Measurements from ENCODE around the gene CCDC9B. TPM values are rescaled to one million over a fixed set of nuclear protein-coding genes. Genes with fewer than 3 reads are reported as not detected.

Gene CCDC9B
- total RNA-seq, 4 donors from 2014 or later = 0.65 to 5.3 (median 3.0) TPM

DNA sequence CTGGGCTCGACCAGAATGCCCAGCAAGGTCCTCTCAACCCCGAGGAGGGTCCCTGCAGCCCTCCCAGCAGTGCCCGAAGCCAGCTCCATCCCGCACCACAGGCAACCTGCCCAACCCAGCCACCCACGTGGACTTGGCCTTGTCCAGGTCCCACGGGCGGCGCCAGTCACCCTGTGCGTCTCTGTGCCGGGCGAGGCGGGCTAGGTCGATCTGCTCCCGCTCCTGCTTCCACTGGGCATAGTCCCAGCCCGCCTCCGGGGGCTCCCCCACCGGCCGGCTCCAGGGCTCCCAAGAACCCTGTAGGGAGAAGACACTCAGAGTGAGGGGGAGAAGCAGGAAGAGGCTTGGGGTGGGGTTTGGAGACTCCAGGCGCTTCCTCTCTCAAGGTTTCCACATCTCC, 3.1 kb downstream of the CCDC9B start:
- TF ChIP-seq, protein P1, sequence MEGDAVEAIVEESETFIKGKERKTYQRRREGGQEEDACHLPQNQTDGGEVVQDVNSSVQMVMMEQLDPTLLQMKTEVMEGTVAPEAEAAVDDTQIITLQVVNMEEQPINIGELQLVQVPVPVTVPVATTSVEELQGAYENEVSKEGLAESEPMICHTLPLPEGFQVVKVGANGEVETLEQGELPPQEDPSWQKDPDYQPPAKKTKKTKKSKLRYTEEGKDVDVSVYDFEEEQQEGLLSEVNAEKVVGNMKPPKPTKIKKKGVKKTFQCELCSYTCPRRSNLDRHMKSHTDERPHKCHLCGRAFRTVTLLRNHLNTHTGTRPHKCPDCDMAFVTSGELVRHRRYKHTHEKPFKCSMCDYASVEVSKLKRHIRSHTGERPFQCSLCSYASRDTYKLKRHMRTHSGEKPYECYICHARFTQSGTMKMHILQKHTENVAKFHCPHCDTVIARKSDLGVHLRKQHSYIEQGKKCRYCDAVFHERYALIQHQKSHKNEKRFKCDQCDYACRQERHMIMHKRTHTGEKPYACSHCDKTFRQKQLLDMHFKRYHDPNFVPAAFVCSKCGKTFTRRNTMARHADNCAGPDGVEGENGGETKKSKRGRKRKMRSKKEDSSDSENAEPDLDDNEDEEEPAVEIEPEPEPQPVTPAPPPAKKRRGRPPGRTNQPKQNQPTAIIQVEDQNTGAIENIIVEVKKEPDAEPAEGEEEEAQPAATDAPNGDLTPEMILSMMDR (IDR thresholded peaks at IDR 0.05; ENCODE audit: low read depth) = no peak

DNA sequence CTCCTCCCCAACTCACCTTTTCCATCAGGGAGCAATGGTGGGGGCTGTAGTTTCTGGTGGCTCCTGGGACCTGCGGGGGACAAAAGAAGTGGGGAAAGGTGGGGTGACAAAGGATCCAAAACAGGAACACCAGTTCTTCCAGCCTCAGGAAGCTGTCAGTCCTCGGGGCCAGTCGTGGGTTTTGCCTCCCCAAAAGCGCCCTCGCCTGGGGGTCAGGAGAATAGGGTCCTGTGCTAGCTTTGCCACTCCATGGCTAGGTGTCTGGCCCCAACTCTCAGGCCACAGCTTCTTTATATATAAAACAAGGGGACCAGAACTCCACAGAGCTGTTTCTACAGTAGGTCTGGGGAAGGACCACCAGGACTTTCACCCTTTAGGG, 4.0 kb downstream of the CCDC9B start:
- TF ChIP-seq, protein P1 (IDR thresholded peaks at IDR 0.05; ENCODE audit: low read depth) = no peak

DNA sequence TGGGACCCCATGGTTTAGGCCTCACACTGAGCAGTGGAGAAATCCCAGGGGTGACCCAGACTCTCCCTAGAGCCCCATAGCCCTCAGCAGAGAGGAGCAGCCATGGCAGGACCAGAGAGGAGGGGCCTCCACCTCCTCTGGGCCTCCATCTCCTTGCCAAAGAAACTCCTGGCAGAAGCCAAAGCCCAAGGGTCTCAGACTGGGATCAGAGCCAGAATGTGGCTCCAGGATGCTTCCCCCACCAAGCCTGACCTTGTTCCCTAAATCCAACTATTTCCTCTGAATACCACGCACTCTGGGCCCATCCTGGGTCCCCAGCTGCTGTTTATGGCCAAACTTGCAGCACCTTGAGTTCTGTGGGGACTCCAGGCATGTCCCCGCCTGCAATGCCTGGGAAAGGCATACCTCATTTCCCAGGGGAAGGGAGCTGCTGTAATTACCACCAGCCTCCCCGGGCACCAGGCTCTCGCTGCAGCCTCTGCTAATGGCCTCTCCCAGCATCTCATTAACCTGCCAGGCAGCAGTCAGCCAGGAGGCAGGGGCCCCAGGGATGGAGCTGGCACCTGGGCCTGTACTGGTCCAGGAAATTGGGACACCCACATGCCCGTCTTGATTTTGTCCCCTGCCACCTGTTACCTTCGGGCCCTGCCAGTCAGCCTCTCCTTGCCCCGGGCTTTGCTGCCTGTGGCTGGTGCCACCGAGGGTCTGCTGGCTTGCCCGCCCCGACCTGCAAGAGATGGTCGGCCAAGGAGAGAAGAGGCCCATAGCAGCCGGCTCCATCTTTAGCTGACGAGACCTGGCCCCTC, 4.6 kb downstream of the CCDC9B start:
- TF ChIP-seq, protein P1 (IDR thresholded peaks at IDR 0.05; ENCODE audit: low read depth) = no peak

DNA sequence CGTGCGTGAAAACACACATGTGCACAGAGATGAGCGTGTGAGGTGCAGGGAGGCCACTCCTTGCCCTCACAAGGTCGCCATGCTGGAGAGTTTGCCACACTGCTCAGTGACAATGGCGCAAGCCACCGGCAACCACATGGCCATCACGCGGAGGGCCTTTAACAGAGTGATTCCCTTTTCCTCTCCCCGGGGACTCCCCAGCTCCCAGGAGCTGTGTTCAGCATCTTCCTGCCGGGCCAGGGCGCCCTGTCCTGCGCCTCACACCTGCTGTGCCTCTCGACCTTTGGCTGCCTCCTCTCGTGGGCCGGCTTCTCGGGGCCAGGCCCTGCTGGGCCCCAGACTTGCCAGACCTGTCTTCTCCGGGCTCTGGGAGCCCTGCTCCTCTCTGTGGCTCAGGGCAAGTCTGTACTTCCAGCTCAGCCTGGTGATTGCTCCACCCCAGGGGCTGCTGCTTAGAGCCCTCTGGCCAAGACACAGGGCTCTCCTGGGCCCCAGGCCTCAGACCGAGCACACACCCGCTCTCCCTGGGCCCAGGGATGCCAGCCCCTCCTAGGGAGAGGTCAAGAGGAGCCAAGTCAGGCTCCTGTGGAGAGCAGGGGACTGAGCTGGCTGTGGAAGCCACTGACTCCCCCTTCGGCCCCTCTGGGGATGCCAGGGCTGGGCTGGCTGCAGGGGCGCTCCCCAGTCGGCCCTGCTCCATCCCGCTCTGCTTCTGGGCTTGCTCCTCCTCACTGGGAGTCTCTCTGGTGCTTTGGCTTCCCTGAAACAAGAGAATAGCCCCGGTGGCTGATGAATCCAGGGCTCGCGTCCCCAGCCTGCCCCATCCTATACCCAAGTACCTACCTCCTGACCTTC, 5.6 kb downstream of the CCDC9B start:
- TF ChIP-seq, protein P1 (IDR thresholded peaks at IDR 0.05; ENCODE audit: low read depth) = no peak

DNA sequence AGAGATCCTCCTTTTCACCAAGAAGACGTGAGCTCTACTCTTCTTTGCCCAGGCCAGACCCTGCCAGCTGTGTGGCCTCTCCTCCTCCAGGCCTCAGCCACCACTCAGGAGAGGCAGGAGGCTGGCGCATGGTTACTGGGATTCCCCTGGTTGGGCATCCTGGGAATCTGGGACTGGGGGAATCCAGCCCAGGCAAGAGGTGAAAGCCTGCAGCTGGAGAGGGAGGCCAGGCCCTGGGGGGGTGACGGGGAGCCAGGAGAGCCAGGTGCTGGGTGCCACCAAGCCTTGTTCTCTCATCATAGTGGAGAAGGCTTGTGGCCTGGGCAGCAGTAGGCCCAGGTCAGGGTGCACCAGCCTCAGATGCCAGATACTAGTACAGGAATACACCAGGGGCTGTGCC, 6.2 kb downstream of the CCDC9B start:
- TF ChIP-seq, protein P1 (IDR thresholded peaks at IDR 0.05; ENCODE audit: low read depth) = no peak

DNA sequence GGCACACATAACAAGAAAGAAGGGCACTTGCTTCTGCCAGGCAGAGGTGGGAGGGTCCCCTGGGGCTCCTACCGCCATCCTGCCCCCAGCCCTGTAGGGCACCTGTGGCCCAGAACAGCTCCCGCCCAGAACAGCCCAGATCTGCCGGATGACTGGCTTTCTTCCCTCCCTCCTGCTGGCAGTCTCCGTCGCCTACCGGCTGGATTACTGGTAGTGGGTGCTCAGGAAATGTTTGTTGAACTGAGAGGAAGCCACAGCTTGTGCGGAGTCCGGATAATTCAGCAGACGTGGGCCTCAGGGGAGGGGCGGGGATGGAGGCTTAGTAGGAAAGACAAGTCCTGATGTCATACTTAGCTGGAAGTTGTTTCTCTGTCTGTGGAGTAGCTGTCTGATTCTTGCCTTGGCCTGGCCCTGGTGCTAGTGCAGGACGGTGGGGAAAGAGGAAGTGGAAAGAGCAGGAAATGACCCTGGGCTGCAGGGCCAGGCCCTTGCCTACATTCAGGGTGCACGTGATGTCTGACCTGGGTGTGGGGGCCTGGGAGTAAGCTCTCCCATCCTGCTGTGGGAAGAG, 6.7 kb downstream of the CCDC9B start:
- TF ChIP-seq, protein P1 (IDR thresholded peaks at IDR 0.05; ENCODE audit: low read depth) = no peak

Measured in subcutaneous adipose tissue (tissue), 4 donors.